ENCODE results near the gene PLCB1. TPM values are rescaled to one million over a fixed set of nuclear protein-coding genes. Genes with fewer than 3 reads are reported as not detected.
A peak's percentile ranks its signal among the peaks of the same experiment; 100 is the strongest.

The PLCB1 gene
- polyA plus RNA-seq, 1 experiment: 16.4 TPM

DNA sequence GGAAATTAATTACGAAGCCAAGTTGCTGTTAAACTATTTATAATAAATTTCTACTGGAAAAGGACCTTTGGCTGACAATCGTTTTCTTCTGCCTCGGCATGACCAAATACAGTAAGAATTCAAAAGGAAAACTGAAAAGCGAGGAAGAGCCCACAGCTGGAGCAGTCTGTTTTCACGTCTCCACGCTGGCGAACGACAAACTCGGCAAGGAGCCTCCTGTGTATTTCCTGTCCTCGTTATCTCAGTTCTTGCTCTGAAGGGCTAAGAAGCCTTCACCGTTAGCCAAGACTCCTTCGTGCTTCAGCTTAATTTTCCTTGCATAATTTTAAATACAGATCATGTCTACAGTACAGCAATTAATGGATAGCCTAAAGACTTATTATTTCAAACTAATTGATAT, 722.5 kb downstream of the PLCB1 start:
- H3K27ac ChIP-seq (ENCODE audit: low read depth, low read length): peak overlapping the region; percentile 75
- peak; percentile 52 for DNase-seq (ENCODE audit: low read depth, low spot score)
- ChIA-PET CTCF (interaction anchor here (0.9 to 3.6 kb wide), 31 partner anchors 10 to 555 kb away, joined by 3 to 55 read pairs (median 8); no protein-coding TSS in a partner anchor), POLR2A (interaction anchor here (0.5 to 0.6 kb wide), 2 partner anchors 255 to 370 kb away, joined by 3 to 4 read pairs; no protein-coding TSS in a partner anchor)
- no peaks in the 10 kb centered on the region for H3K9me3 ChIP-seq (ENCODE audit: control insufficient read depth, insufficient read depth, low read length)
- H3K27me3 ChIP-seq (ENCODE audit: control insufficient read depth, insufficient read depth, low read length): no peaks in the 10 kb centered on the region
- H3K4me3 ChIP-seq (ENCODE audit: low read depth, low read length): peak overlapping the region; percentile 36
- TF ChIP-seq, protein P1, sequence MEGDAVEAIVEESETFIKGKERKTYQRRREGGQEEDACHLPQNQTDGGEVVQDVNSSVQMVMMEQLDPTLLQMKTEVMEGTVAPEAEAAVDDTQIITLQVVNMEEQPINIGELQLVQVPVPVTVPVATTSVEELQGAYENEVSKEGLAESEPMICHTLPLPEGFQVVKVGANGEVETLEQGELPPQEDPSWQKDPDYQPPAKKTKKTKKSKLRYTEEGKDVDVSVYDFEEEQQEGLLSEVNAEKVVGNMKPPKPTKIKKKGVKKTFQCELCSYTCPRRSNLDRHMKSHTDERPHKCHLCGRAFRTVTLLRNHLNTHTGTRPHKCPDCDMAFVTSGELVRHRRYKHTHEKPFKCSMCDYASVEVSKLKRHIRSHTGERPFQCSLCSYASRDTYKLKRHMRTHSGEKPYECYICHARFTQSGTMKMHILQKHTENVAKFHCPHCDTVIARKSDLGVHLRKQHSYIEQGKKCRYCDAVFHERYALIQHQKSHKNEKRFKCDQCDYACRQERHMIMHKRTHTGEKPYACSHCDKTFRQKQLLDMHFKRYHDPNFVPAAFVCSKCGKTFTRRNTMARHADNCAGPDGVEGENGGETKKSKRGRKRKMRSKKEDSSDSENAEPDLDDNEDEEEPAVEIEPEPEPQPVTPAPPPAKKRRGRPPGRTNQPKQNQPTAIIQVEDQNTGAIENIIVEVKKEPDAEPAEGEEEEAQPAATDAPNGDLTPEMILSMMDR (IDR thresholded peaks at IDR 0.05; ENCODE audit: low read depth, low read length): no peak

DNA sequence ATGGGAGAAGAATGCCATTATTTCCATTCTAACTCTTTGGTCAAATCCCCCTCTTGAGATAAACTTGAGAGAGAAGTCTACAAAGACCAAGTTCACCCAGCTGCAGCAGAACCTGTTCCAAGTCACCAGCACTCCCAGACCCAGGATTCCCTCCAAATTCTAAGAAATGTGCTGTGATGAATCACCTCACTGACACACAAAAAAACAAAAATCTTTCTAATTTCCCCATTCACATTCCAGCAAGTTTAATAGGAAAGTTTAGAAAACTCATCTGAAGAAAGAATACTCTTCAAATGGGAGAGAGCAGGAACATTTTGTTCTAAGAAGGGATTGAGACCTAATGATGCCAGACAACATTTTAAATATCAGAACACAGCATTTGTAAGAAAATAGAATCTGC, 723.2 kb downstream of the PLCB1 start:
- Histone ChIP-seq H3K27me3 (ENCODE audit: control insufficient read depth, insufficient read depth, low read length) (no peaks in the 10 kb centered on the region), H3K4me3 (ENCODE audit: low read depth, low read length) (no peak overlapping the region), H3K9me3 (ENCODE audit: control insufficient read depth, insufficient read depth, low read length) (no peaks in the 10 kb centered on the region), H3K27ac (ENCODE audit: low read depth, low read length) (no peak overlapping the region)
- ChIA-PET CTCF (interaction anchor here (1.4 to 3.6 kb wide), 5 partner anchors 15 to 541 kb away, joined by 3 to 55 read pairs (median 8); no protein-coding TSS in a partner anchor), POLR2A (interaction anchor here (0.6 kb wide), 1 partner anchor 255 kb away, joined by 4 read pairs; no protein-coding TSS in a partner anchor)
- TF ChIP-seq, protein P1 (IDR thresholded peaks at IDR 0.05; ENCODE audit: low read depth, low read length): no peak
- DNase-seq (ENCODE audit: low read depth, low spot score): no peak

DNA sequence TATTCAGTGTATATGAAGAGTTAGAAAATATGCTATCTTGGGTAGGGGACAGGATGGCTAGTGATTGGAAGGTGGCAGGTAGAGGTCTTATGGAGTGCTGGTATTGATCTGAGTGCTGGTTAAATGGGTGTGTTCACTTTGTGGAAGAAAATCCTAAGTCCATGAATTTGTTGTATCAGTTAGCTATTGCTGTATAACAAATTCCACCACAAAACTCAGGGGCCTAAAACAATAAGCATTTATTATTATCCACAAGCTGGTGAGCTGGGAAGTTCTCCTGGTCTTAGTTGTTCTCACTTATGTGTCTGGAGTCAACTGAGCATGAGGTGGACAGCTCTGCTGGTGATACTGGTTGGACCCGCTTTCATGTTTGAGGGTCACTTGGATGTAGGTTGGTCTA, 724.6 kb downstream of the PLCB1 start:
- POLR2A ChIA-PET: interaction anchor here (0.6 kb wide), 1 partner anchor 38 kb away, joined by 3 read pairs; no protein-coding TSS in a partner anchor
- TF ChIP-seq, protein P1 (IDR thresholded peaks at IDR 0.05; ENCODE audit: low read depth, low read length): no peak
- no peaks in the 10 kb centered on the region for H3K9me3 ChIP-seq (ENCODE audit: control insufficient read depth, insufficient read depth, low read length)
- H3K27ac ChIP-seq (ENCODE audit: low read depth, low read length): no peak overlapping the region
- no peak overlapping the region for H3K4me3 ChIP-seq (ENCODE audit: low read depth, low read length)
- no peaks in the 10 kb centered on the region for H3K27me3 ChIP-seq (ENCODE audit: control insufficient read depth, insufficient read depth, low read length)
- CTCF ChIA-PET: interaction anchor here (3.6 kb wide), 1 partner anchor 535 kb away, joined by 55 read pairs; no protein-coding TSS in a partner anchor
- no peak for DNase-seq (ENCODE audit: low read depth, low spot score)

DNA sequence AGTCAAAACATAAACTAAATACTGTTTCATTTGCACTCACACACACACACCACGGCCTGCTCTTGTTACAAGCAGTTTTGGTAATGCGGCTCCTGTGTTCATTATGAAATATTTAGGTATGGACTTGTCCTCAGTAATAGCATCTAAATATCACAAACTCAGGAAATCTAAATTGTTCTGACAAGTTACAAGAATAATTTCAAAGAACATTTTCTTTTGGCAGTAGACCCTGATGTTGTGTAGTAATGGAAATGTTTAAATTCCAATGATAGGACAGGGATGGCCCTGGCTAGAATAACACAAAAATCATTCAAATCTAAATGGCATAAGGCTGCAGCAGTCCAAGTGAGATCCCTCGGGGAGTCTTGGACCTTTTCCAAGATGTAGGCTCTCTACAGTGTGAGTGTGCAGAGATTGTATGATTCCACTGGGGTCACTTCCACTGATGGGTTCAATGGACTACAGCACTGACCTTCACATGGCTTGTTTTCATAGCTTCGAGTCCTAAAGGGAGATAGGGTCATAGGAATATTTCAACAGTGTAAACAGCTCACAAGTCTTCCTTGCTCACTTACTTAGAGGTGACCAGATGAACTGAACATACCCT, 726.2 kb downstream of the PLCB1 start:
- H3K27me3 ChIP-seq (ENCODE audit: control insufficient read depth, insufficient read depth, low read length): no peaks in the 10 kb centered on the region
- no peak for DNase-seq (ENCODE audit: low read depth, low spot score)
- TF ChIP-seq, protein P1 (IDR thresholded peaks at IDR 0.05; ENCODE audit: low read depth, low read length): no peak
- ChIA-PET POLR2A (no interaction called here), CTCF (no interaction called here)
- H3K4me3 ChIP-seq (ENCODE audit: low read depth, low read length): no peak overlapping the region
- no peaks in the 10 kb centered on the region for H3K9me3 ChIP-seq (ENCODE audit: control insufficient read depth, insufficient read depth, low read length)
- no peak overlapping the region for H3K27ac ChIP-seq (ENCODE audit: low read depth, low read length)

- no peaks in the 10 kb centered on the region for H3K27me3 ChIP-seq (ENCODE audit: control insufficient read depth, insufficient read depth, low read length)
- POLR2A ChIA-PET: interaction anchor here (0.7 to 1.2 kb wide), 4 partner anchors 11 to 251 kb away, joined by 3 to 7 read pairs (median 3); no protein-coding TSS in a partner anchor
- TF ChIP-seq, protein P1 (IDR thresholded peaks at IDR 0.05; ENCODE audit: low read depth, low read length): no peak
- no peaks in the 10 kb centered on the region for H3K9me3 ChIP-seq (ENCODE audit: control insufficient read depth, insufficient read depth, low read length)
- H3K27ac ChIP-seq (ENCODE audit: low read depth, low read length): no peak overlapping the region
- no peak overlapping the region for H3K4me3 ChIP-seq (ENCODE audit: low read depth, low read length)
- CTCF ChIA-PET: interaction anchor here (0.6 kb wide), 2 partner anchors 499 to 533 kb away, joined by 3 read pairs; no protein-coding TSS in a partner anchor
- DNase-seq (ENCODE audit: low read depth, low spot score): peak; percentile 88
Measured at GRCh38 chr20:8860011-8860495, 728.0 kb downstream of the PLCB1 start.

Data from AG04450 (cell line).